ENCODE data around the gene MTA3. TPM values are rescaled to one million over a fixed set of nuclear protein-coding genes. Genes with fewer than 3 reads are reported as not detected.

Gene MTA3
- 20.0 and 24.5 TPM in 2 replicates for total RNA-seq

GRCh38 chr2:42568401-42569115 lies at the start of gene MTA3:
MTA3 (plus strand) TSS chr2:42568632; CDS start chr2:42568746, 114 bp downstream.

DNA sequence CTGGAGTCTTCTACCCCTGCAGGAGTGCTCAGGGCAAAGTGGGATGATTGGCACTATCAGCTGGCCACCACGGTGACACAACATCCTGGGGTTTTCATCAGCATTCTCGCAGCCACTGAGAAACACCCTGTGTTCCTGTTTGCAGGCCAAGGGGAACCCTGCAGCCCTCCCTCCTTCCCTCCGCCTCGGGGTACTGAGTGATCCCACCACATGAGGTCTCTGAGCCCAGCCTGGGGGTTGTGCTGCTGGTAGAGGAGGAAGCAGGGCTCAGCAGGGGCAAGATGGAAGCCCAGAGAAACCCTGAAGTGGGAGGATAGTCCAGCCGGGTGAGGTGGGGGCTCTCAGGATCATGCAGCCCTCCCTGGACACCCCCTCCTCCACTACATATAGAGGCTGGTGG lies 195.7 kb downstream of the MTA3 start, which contains the start of gene OXER1:
TSS of gene OXER1 (minus strand) at position 40 of the 400 bp plus-strand sequence. CDS start 73 bp downstream, outside the sequence.

DNA sequence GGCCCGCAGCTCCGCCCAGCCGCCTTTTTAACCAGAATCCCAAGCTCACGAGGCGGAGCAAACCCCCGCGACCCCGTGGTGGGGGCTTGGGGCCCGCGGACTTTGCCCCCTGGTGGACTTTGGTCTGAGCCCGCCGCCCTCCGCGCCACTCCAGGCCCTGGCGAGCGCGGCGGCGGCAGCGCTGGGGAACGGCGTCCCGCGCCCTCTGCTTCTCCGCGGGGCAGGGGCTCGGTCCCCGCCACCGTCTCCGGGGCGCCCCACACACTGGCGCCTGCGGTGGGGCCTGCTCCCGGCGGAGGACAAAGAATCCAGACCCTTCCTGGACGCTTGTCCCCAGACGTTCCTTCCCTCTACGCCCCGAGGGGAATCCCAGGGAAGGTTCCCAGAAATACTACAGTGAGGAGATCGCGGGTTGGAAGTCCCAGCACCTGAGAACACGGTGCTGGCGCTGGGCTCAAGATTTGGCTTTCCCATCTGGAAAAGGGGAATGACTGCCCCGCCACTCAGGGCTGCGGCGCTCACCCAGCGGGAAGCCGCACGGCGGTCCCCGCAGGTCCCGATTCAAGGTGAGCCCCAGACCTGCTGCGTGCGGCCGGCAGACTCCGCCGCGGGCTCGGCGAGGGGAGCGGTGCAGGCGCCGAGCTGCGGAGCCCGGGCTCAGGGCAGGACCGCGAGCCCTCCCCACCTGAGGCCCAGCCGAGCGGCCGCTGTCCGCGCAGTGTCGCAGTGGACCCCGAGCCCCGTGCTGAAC lies 224.3 kb downstream of the MTA3 start, which contains the start of gene HAAO:
TSS of gene HAAO (minus strand) at position 1 of the 751 bp plus-strand sequence. CDS start 47 bp downstream, outside the sequence.

Other genes starting within 250 kb of the MTA3 start
- 147 and 155 TPM in 2 replicates for gene COX7A2L, start 207.4 kb upstream of the MTA3 start, total RNA-seq
- gene KCNG3, start 74.7 kb upstream of the MTA3 start, total RNA-seq = under 0.01 TPM in 1 of 2 replicates, not detected in the other
- gene OXER1, start 195.5 kb downstream of the MTA3 start, total RNA-seq = not detected in 2 replicates
- gene HAAO, start 224.0 kb downstream of the MTA3 start, total RNA-seq = 0.09 TPM in 2 replicates